NB4 (cell line): ENCODE data around the gene CYBC1.

Experiments used
- DNase-seq: peaks from one replicate; pipeline ENCODE4 v3.0.0; 2010; ENCODE audit warnings: low read depth
- H3K4me3 ChIP-seq: one replicate; pipeline ENCODE4 v1.5.1; 2011; ENCODE audit warnings: mild to moderate bottlenecking, low read depth, low read length, moderate library complexity
- MYC ChIP-seq: IDR thresholded peaks from 2 replicates; pipeline ENCODE4 v1.6.1; 2011; ENCODE audit warnings: low read depth, low read length
- POLR2A ChIP-seq: IDR thresholded peaks from 2 replicates; pipeline ENCODE4 v1.6.1; 2011; ENCODE audit warnings: mild to moderate bottlenecking; ENCODE audit not compliant: insufficient read length; ENCODE audit errors: extremely low read depth
- TF ChIP-seq, protein P1 (sequence below): IDR thresholded peaks from one replicate; pipeline ENCODE4 v1.5.1; 2012; ENCODE audit warnings: low read depth, low read length
- TF ChIP-seq, protein P2 (sequence below): IDR thresholded peaks from 2 replicates; pipeline ENCODE4 v1.6.1; 2011; ENCODE audit warnings: low read depth, low read length

CYBC1 gene

GRCh38 chr17:82490512-82491195 lies 40.1 kb upstream of the CYBC1 start:
- H3K4me3 ChIP-seq, result no peak overlapping the region
- TF ChIP-seq, protein P1, sequence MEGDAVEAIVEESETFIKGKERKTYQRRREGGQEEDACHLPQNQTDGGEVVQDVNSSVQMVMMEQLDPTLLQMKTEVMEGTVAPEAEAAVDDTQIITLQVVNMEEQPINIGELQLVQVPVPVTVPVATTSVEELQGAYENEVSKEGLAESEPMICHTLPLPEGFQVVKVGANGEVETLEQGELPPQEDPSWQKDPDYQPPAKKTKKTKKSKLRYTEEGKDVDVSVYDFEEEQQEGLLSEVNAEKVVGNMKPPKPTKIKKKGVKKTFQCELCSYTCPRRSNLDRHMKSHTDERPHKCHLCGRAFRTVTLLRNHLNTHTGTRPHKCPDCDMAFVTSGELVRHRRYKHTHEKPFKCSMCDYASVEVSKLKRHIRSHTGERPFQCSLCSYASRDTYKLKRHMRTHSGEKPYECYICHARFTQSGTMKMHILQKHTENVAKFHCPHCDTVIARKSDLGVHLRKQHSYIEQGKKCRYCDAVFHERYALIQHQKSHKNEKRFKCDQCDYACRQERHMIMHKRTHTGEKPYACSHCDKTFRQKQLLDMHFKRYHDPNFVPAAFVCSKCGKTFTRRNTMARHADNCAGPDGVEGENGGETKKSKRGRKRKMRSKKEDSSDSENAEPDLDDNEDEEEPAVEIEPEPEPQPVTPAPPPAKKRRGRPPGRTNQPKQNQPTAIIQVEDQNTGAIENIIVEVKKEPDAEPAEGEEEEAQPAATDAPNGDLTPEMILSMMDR, result no peak
- no peak for TF ChIP-seq POLR2A
- TF ChIP-seq, protein P2, sequence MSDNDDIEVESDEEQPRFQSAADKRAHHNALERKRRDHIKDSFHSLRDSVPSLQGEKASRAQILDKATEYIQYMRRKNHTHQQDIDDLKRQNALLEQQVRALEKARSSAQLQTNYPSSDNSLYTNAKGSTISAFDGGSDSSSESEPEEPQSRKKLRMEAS, result no peak
- no peak for TF ChIP-seq MYC
- DNase-seq, result no peak

DNA sequence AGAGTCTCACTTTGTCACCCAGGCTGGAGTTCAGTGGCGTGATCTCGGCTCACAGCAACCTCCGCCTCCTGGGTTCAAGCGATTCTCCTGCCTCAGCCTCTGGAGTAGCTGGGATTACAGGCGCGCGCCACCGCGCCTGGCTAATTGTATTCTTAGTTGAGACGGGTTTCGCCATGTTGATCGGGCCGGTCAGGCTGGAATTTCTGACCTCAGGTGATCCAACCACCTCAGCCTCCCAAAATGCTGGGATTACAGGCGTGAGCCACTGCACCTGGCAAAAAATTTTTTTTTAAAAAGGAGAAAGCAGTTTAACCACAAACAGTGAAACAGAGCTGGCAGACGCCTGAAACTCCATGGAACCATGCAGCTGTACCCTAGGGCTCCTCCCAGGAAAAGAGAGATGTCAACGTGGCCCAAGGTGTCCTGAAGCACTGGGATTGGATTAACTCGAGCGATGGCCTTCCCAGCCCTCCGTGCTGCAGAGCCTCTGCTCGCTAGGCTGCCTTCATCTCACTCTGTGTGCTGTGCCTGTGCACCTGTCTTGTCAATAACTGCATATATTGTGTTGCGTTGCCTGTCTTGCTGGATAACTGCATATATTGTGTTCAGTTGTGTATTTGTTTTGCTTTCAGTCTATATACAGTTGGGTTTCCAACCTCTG lies 39.4 kb upstream of the CYBC1 start:
- DNase-seq, result no peak
- no peak overlapping the region for H3K4me3 ChIP-seq
- TF ChIP-seq MYC (no peak), POLR2A (no peak)
- TF ChIP-seq, protein P1, result no peak

DNA sequence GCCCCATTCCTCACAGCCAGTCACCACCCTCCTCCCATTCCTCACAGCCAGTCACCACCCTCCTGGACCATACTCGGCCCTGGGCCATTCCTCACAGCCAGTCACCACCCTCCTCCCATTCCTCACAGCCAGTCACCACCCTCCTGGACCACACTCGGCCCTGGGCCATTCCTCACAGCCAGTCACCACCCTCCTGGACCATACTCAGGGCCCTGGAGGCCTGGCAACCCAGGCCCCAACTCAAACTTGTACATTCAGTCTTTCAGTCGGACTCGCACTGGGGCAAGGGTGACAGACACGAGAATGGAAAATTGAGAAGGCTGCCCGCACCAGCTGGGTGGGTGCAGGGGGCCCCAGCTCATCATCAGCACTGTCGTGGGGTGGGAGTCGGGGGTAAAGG lies 38.6 kb upstream of the CYBC1 start:
- H3K4me3 ChIP-seq, result no peak overlapping the region
- TF ChIP-seq, protein P1, result no peak
- TF ChIP-seq, protein P2, result no peak
- TF ChIP-seq POLR2A (no peak), MYC (no peak)
- DNase-seq, result no peak

GRCh38 chr17:82487910-82488309 lies 37.4 kb upstream of the CYBC1 start:
- DNase-seq, result no peak

GRCh38 chr17:82486231-82487094 lies 35.9 kb upstream of the CYBC1 start:
- DNase-seq, result no peak
- H3K4me3 ChIP-seq, result no peak overlapping the region
- TF ChIP-seq, protein P2, result no peak
- TF ChIP-seq, protein P1, result no peak
- TF ChIP-seq POLR2A (no peak), MYC (no peak)

More at GRCh38 chr17:82487910-82488309, 37.4 kb upstream of the CYBC1 start:
- no peak overlapping the region for H3K4me3 ChIP-seq
- TF ChIP-seq POLR2A (no peak), MYC (no peak)
- TF ChIP-seq, protein P1, result no peak
- TF ChIP-seq, protein P2, result no peak
